Measurements from ENCODE around the gene LILRB1. TPM values are rescaled to one million over a fixed set of nuclear protein-coding genes. Genes with fewer than 3 reads are reported as not detected.

The LILRB1 gene
- total and polyA plus RNA-seq, 2 of the 13 experiments (the other 11 are each of a cell fraction or from before 2014, with no cell fraction given) = not detected

DNA sequence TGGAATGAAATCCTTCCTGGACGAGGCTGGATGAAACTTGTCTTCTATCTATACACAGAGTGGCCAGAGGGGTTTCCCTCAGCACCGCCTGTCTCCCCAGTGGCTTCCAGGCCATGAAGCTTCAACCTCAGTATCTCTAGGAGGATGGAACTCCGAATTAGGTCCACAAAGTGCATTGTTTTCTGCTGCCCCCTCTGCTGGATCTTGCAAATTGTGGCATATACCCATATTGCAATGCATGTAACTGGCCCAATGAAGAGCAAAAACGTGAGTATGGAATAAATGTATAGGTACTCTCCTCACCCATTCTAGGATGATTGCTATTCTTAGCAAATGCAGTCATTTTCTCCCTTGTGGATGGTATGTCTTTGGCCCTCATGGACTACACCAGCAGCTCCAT is 17.8 kb downstream of the LILRB1 start (continued):
- TF ChIP-seq, protein P1, sequence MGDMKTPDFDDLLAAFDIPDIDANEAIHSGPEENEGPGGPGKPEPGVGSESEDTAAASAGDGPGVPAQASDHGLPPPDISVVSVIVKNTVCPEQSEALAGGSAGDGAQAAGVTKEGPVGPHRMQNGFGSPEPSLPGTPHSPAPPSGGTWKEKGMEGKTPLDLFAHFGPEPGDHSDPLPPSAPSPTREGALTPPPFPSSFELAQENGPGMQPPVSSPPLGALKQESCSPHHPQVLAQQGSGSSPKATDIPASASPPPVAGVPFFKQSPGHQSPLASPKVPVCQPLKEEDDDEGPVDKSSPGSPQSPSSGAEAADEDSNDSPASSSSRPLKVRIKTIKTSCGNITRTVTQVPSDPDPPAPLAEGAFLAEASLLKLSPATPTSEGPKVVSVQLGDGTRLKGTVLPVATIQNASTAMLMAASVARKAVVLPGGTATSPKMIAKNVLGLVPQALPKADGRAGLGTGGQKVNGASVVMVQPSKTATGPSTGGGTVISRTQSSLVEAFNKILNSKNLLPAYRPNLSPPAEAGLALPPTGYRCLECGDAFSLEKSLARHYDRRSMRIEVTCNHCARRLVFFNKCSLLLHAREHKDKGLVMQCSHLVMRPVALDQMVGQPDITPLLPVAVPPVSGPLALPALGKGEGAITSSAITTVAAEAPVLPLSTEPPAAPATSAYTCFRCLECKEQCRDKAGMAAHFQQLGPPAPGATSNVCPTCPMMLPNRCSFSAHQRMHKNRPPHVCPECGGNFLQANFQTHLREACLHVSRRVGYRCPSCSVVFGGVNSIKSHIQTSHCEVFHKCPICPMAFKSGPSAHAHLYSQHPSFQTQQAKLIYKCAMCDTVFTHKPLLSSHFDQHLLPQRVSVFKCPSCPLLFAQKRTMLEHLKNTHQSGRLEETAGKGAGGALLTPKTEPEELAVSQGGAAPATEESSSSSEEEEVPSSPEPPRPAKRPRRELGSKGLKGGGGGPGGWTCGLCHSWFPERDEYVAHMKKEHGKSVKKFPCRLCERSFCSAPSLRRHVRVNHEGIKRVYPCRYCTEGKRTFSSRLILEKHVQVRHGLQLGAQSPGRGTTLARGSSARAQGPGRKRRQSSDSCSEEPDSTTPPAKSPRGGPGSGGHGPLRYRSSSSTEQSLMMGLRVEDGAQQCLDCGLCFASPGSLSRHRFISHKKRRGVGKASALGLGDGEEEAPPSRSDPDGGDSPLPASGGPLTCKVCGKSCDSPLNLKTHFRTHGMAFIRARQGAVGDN (CRISPR knock-in tag; IDR thresholded peaks at IDR 0.05) = no peak
- no peak for TF ChIP-seq ZSCAN25 (CRISPR knock-in tag; IDR thresholded peaks at IDR 0.05)
- TF ChIP-seq KDM4B (CRISPR knock-in tag; IDR thresholded peaks at IDR 0.05) = no peak
- TF ChIP-seq, protein P2, sequence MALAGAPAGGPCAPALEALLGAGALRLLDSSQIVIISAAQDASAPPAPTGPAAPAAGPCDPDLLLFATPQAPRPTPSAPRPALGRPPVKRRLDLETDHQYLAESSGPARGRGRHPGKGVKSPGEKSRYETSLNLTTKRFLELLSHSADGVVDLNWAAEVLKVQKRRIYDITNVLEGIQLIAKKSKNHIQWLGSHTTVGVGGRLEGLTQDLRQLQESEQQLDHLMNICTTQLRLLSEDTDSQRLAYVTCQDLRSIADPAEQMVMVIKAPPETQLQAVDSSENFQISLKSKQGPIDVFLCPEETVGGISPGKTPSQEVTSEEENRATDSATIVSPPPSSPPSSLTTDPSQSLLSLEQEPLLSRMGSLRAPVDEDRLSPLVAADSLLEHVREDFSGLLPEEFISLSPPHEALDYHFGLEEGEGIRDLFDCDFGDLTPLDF (CRISPR knock-in tag; IDR thresholded peaks at IDR 0.05) = no peak
- TF ChIP-seq, protein P3, sequence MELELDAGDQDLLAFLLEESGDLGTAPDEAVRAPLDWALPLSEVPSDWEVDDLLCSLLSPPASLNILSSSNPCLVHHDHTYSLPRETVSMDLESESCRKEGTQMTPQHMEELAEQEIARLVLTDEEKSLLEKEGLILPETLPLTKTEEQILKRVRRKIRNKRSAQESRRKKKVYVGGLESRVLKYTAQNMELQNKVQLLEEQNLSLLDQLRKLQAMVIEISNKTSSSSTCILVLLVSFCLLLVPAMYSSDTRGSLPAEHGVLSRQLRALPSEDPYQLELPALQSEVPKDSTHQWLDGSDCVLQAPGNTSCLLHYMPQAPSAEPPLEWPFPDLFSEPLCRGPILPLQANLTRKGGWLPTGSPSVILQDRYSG (CRISPR knock-in tag; IDR thresholded peaks at IDR 0.05) = no peak
- TF ChIP-seq YEATS2 (CRISPR knock-in tag; IDR thresholded peaks at IDR 0.05; ENCODE audit: borderline replicate concordance) = no peak
- no peak for TF ChIP-seq ZNF20 (CRISPR knock-in tag; IDR thresholded peaks at IDR 0.05)

Measured in HepG2 (cell line).